Measurements from ENCODE around the gene ACIN1.
"Not testable (repeated sequence)": the region's sequence is repeated elsewhere in the genome, so short reads cannot be mapped to it uniquely, and the experiment has no call there.

ACIN1 gene

GRCh38 chr14:23121361-23121771, 26.4 kb upstream of the ACIN1 start:
- DNase-seq, result no peak

GRCh38 chr14:23120541-23121251, 25.8 kb upstream of the ACIN1 start:
- DNase-seq, result peak; percentile 79

- DNase-seq, result no peak
Observed at GRCh38 chr14:23119363-23120327, 24.7 kb upstream of the ACIN1 start.

DNA sequence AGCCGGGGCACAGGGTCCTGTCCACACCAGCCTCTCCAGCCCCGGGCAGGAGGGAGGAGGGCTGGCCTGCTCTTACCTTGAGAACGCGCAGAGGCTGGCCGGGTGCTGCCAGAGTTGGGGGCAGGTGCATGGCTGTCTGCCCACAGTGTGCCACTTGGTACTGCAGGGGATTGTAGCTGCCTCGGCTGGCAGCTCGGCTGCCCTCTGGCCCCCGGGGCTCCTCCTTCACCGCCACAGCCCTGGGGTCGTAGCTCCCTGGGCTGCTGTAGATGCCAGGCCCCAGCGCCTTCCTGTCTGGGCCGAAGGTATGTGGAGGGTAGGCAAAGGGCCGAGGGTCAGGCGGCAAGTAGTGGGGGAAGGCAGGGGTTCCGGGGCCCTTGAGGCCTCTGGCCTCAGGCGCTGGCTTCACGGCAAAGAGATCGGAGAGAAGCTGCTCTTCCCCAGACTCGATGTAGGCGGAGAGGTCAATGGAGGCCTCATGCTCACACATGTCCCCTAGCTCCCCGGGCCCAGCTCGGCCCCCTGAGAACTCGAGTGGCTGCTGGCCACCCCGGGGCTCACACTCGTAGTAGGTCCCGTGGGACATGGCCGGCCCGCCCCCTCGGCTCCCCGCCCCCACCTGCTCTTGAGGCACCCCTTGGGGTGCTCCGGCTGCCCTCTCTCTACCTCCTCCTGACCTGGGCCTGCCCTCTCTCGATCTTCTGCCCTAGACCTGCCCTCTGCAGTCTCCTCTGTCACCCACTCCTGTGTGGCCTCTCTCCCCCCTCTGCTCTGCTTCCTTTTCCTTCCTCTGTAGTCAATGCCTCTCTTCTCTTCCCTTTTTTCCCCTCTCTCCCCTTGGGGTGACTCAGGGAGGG, 23.8 kb upstream of the ACIN1 start, which contains the start of gene CEBPE:
CEBPE (minus strand) TSS at position 750 of the 857 bp plus-strand sequence; CDS start at position 586, 164 bp downstream.
- DNase-seq, result no peak

DNA sequence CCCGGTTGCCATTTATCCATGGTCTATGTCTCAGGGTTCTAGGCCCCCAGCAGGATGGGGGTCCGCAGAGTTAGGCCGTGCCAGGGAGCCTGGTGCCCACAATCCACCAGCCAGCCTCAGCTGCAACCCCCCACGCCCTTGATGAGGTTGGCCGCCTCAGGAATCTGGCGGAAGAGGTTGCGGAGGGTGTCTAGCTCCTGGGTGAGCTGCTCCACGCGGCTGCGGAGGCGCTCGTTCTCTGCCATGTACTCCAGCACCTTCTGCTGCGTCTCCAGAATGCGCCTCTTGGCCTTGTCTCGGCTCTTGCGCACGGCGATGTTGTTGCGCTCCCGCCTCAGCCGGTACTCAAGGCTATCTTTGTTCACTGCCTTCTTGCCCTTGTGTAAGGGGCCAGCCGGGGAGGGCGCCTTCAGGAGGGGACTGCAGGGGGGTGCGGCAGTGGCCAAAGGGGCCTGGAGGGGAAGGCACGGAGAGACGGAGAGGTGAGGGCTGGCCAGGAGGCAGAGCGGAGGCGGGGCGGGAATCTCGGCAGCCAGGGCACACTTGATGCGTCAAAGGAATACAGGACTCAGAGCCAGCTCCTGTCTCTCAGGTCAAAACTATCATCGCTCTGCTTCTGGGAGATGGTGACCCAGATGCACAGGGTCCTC, 22.6 kb upstream of the ACIN1 start:
- no peak for DNase-seq

DNA sequence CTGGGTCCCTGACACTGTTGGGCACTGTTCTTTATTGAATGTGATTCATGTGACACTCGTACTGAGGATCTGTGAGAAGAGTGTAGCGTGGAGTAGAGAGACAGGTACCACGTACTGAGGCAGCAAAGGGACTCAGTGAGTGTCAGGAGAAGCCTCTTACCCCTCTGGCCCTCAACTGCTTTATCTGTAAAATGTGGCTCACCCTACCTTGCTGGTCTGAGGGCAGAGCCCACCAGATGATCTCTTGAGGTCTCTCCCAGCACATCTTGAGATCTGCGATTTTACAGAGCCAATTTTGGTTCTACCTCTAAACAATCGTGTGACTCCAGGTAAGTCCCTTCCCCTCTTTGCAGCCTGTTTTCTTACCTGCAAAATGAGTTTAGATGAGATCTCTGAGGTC, 21.0 kb upstream of the ACIN1 start:
- DNase-seq, result no peak

GRCh38 chr14:23115039-23115731, 20.2 kb upstream of the ACIN1 start:
- DNase-seq, result no peak

- no peak for DNase-seq
Observed at GRCh38 chr14:23114669-23115038, 19.7 kb upstream of the ACIN1 start.

DNA sequence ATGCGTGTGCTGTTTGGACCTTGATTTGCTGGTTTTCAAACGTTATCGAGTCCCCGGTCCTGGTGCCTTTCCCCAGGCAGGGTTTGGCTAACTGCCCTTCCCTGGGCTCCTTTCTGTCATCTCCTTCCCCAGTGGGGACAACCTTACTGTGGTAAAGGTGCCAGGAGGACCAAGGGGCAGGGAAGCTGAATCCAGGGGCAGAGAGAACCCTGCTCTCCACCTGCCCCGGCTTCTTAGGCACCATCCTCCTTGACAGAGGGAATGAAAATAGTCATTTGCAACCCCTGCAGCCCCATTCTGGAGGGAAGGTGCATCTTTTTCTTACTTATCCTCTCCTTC, 19.2 kb upstream of the ACIN1 start:
- no peak for DNase-seq

- no peak for DNase-seq
Observed at GRCh38 chr14:23113431-23114119, 18.6 kb upstream of the ACIN1 start.

DNA sequence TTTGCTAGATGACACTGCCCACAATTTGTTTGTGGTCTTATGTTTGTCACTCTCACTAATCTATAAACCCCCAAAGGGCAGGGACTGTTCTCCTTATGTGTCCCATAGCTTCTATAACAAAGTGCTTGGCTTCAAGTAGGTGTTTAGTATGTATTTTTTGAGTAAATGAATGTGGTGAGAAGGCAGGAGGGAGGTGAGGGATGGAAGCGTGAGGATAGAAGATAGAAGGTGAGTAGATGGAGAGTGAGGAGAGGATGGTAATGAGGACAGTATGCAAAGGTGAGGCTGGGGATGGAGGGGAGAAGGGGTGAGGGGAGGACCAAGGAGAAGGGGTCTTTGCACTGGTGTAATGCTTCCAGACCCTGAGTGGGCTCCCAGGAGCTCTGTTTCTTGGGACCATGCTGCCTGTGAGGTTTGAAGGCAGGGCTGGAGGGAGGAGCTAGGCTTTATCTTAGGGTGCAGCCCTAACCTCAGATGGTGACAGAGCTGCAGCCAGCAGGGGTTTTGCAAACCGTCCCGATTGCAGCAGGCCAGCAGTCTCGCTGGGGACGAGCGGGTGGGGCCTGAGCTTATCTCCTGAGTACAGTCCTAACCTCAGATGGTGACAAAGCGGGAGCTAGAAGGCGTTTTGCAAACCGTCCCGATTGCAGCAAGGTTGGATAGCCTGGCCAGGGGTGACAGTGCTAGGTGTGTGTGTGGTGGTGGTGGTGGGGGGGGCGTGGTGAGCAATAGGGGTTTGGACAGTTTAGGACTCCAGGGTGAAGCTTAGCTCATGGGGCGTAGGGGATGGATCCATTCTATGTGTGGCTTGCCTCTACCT, 17.6 kb upstream of the ACIN1 start:
- DNase-seq, result no peak

DNA sequence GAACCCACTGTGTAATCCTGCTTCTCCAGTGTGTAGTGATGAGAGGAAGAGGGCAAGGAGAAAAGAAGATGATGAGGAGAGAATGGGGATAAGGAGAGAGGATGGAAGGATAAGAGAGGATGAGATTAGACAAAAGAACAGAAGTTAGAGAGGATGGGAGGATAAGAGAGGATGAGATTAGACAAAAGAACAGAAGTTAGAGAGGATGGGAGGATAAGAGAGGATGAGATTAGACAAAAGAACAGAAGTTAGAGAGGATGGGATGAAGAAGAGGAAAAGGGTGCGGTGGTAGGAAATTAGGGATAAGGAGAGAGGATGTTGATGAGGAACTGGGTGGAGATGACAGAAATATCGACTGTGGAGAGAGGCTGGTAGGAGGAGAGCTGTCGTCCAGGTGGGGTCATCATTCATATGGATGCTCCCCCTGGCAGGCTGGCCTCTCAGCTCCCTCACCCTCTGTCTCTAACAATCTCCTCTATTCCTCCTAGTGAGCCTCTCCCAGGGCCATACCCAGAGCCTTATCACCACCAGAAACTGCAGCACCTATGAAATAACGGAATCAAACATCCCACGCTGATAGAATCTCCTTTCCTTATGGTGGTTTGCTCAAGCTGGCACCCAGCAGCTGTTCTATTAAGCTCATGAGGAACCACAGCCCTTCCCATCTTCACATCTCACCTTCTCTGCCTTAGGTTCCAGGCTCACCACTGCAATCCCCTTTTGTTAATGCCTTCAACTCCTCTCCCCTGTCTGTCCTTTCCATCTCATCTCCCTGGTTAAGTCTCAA, 15.8 kb upstream of the ACIN1 start:
- DNase-seq, result no peak

DNA sequence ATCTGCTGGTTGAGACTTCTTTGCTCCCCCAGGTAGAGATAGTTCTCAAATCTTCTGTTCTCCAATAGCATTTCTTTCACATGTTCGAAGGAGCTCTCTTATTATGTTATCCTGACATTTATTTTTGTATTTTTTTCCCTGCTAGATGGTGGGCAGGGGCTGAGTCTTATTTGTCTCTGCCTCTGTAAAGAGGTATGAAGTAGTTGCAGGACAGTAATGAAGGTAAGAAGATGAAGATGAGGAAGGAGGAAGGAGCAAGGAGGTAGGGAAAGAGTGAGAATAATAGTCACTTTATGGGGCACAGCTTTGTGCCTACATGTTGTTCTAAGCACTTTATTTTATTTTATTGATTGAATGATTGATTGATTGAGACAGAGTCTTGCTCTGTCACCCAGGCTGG, 14.8 kb upstream of the ACIN1 start:
- no peak for DNase-seq

GRCh38 chr14:23108169-23108568, 13.2 kb upstream of the ACIN1 start:
- DNase-seq, result not testable (repeated sequence)

GRCh38 chr14:23107620-23108019, 12.7 kb upstream of the ACIN1 start:
- DNase-seq, result not testable (repeated sequence)

DNA sequence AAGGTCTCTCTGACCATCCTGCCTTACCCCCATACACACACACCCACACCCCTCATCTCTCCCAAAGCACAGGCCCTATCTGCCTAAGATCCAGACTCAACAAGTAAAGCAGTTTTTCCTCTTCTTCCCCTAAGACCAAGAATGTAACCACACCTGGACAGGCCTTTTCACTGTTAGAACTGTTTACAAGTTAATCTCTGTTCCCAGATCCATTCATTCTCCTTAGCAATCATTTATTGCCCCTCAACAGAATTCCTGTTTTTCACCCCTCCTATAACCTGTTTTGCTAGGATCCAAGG, 11.8 kb upstream of the ACIN1 start:
- no peak for DNase-seq

- DNase-seq, result no peak
Observed at GRCh38 chr14:23105348-23105824, 10.4 kb upstream of the ACIN1 start.

- DNase-seq, result no peak
Observed at GRCh38 chr14:23104591-23105347, 9.8 kb upstream of the ACIN1 start, which contains the start of gene CIROP. CIROP (minus strand) TSS chr14:23104989; CDS start chr14:23104920, 69 bp downstream.

All from NCI-H1092 (cell line).